T-helper 2 cell treated with Interferon-gamma antibody and Interleukin-4, amounts not matched to agents 100 ng/mL and 5 ng/mL, for 36 hours (primary cell): ENCODE results near the gene ZC3H18. TPM values are rescaled to one million over a fixed set of nuclear protein-coding genes. Genes with fewer than 3 reads are reported as not detected.

Experiments used
- intact Hi-C: fragments of 100-400 bp; cut with micrococcal nuclease; formaldehyde crosslinking; loops from one replicate; pipeline ENCODE4 v1.15.1; 2023
- total RNA-seq: library from RNA; stranded (reverse); gene quantifications from 2 replicates; pipeline ENCODE4 v1.2.3, GENCODE V29; 2022

ZC3H18 gene
- total RNA-seq, 1 donor from 2014 or later: 103 TPM

- intact Hi-C loops: no loop called here
These were observed 21.2 kb upstream of the ZC3H18 start for GRCh38 chr16:88548985-88549384.

- intact Hi-C loops: no loop called here
These were observed 20.4 kb upstream of the ZC3H18 start for GRCh38 chr16:88549671-88550245.

- intact Hi-C loops: no loop called here
These were observed 19.9 kb upstream of the ZC3H18 start for GRCh38 chr16:88550246-88550661.

- intact Hi-C loops: no loop called here
These were observed 18.0 kb upstream of the ZC3H18 start for GRCh38 chr16:88552166-88552565.

GRCh38 chr16:88552815-88553214, 17.4 kb upstream of the ZC3H18 start:
- intact Hi-C loops: no loop called here

GRCh38 chr16:88553739-88554138, 16.5 kb upstream of the ZC3H18 start:
- intact Hi-C loops: no loop called here

GRCh38 chr16:88554711-88555264, 15.4 kb upstream of the ZC3H18 start:
- intact Hi-C loops: no loop called here

GRCh38 chr16:88556294-88556988, 13.8 kb upstream of the ZC3H18 start:
- intact Hi-C loops: no loop called here

- intact Hi-C loops: no loop called here
These were observed 11.5 kb upstream of the ZC3H18 start for GRCh38 chr16:88558457-88559442.

GRCh38 chr16:88560714-88561484, 9.3 kb upstream of the ZC3H18 start:
- intact Hi-C loops: no loop called here

GRCh38 chr16:88561485-88562359, 8.5 kb upstream of the ZC3H18 start:
- intact Hi-C loops: loop anchor here (1.0 to 2.0 kb wide), 2 partner anchors 35 to 118 kb away; no protein-coding TSS in a partner anchor

GRCh38 chr16:88566158-88566557, 4.0 kb upstream of the ZC3H18 start:
- intact Hi-C loops: no loop called here

- intact Hi-C loops: no loop called here
These were observed 1.2 kb upstream of the ZC3H18 start for GRCh38 chr16:88568710-88569613.

GRCh38 chr16:88569614-88569984, 604 bp upstream of the ZC3H18 start:
- intact Hi-C loops: no loop called here

- intact Hi-C loops: loop anchor here (1.0 to 5.0 kb wide), 7 partner anchors 92 to 647 kb away; partner anchors contain the start of genes BANP, CDT1, CTU2 and MVD
These were observed 489 bp downstream of the ZC3H18 start for GRCh38 chr16:88570691-88571092.

- intact Hi-C loops: no loop called here
These were observed 5.0 kb downstream of the ZC3H18 start for GRCh38 chr16:88575251-88575650.

- intact Hi-C loops: no loop called here
These were observed 6.1 kb downstream of the ZC3H18 start for GRCh38 chr16:88576307-88576706.

- intact Hi-C loops: no loop called here
These were observed 7.0 kb downstream of the ZC3H18 start for GRCh38 chr16:88577166-88577565.
